Colonic mucosa (tissue), 4 donors: Measurements from ENCODE around the gene DHCR24. TPM values are rescaled to one million over a fixed set of nuclear protein-coding genes. Genes with fewer than 3 reads are reported as not detected.

Experiments used
- DNase-seq: peaks from one replicate; pipeline ENCODE4 v3.0.0-alpha.2; 2020
- H3K27ac ChIP-seq: fragments of 200-600 bp; one replicate; pipeline ENCODE4 v1.8.0; 2021
- H3K27me3 ChIP-seq: fragments of 200-600 bp; one replicate; pipeline ENCODE4 v1.8.0; 2021
- H3K36me3 ChIP-seq: fragments of 200-600 bp; one replicate; pipeline ENCODE4 v1.8.0; 2021
- H3K4me1 ChIP-seq: fragments of 200-600 bp; one replicate; pipeline ENCODE4 v1.8.0; 2021; ENCODE audit warnings: mild to moderate bottlenecking
- H3K4me3 ChIP-seq: fragments of 200-600 bp; one replicate; pipeline ENCODE4 v1.8.0; 2021
- H3K9ac ChIP-seq, 2 donors: one replicate each; pipeline ENCODE4 v1.7.0; 2013; ENCODE audit warnings: control low read depth in 2 of 2, low read depth in 2 of 2, low read length in 2 of 2
- H3K9me3 ChIP-seq: fragments of 200-600 bp; one replicate; pipeline ENCODE4 v1.8.0; 2021
- CTCF ChIP-seq: fragments of 200-600 bp; IDR thresholded peaks from one replicate; pipeline ENCODE4 v1.8.0; 2022; ENCODE audit warnings: antibody characterized with exemption, mild to moderate bottlenecking
- intact Hi-C: fragments of 100-400 bp; cut with DNase I; formaldehyde crosslinking; loops from one replicate; pipeline ENCODE4 v1.14.1; 2022
- total RNA-seq, 2 donors: library from RNA; stranded (reverse); fragmentation: NEBNext Ultra II Directional in 1 of 2; extraction: Animal tissue kit (Norgen Biotek cat#: 25700) in 1 of 2; gene quantifications; one replicate each; pipeline ENCODE4 v1.2.1, GENCODE V29; 2021
- donor health status: healthy.
- donor health status: DM: no; HTN: no; CAD: no.
- donor health status: DM: no; HTN: no; CAD: no.

Gene DHCR24
- total RNA-seq, 2 donors from 2014 or later, result 254 to 310 TPM

- no peak for DNase-seq
- intact Hi-C loops, result no loop called here
- Histone ChIP-seq H3K27ac (no peak overlapping the region), H3K9me3 (no peaks in the 10 kb centered on the region), H3K36me3 (no peaks in the 10 kb centered on the region), H3K27me3 (no peaks in the 10 kb centered on the region), H3K4me1 (no peaks in the 10 kb centered on the region), H3K4me3 (no peak overlapping the region), H3K9ac (no peak overlapping the region)
- TF ChIP-seq CTCF, result no peak
Measured at GRCh38 chr1:54836594-54836993, 50.4 kb downstream of the DHCR24 start.

GRCh38 chr1:54835970-54836369, 51.0 kb downstream of the DHCR24 start:
- TF ChIP-seq CTCF, result no peak
- no peak for DNase-seq
- Histone ChIP-seq H3K27me3 (no peaks in the 10 kb centered on the region), H3K9ac (no peak overlapping the region), H3K36me3 (no peaks in the 10 kb centered on the region), H3K4me3 (no peak overlapping the region), H3K4me1 (no peaks in the 10 kb centered on the region), H3K27ac (no peak overlapping the region), H3K9me3 (no peaks in the 10 kb centered on the region)
- intact Hi-C loops, result no loop called here

GRCh38 chr1:54835131-54835898, 51.7 kb downstream of the DHCR24 start:
- H3K36me3 ChIP-seq, result no peaks in the 10 kb centered on the region

GRCh38 chr1:54834007-54834541, 52.9 kb downstream of the DHCR24 start:
- Histone ChIP-seq H3K4me1 (no peaks in the 10 kb centered on the region), H3K36me3 (no peaks in the 10 kb centered on the region), H3K9me3 (no peaks in the 10 kb centered on the region), H3K9ac (no peak overlapping the region), H3K27me3 (no peaks in the 10 kb centered on the region), H3K4me3 (no peak overlapping the region), H3K27ac (no peak overlapping the region)
- intact Hi-C loops, result no loop called here
- no peak for TF ChIP-seq CTCF
- no peak for DNase-seq

More at GRCh38 chr1:54835131-54835898, 51.7 kb downstream of the DHCR24 start:
- H3K27me3 ChIP-seq, result no peaks in the 10 kb centered on the region
- H3K27ac ChIP-seq, result no peak overlapping the region
- no peak for TF ChIP-seq CTCF
- H3K4me3 ChIP-seq, result no peak overlapping the region
- no peak for DNase-seq
- H3K9me3 ChIP-seq, result no peaks in the 10 kb centered on the region
- intact Hi-C loops, result no loop called here
- no peak overlapping the region for H3K9ac ChIP-seq
- no peaks in the 10 kb centered on the region for H3K4me1 ChIP-seq

GRCh38 chr1:54833121-54833520, 53.9 kb downstream of the DHCR24 start:
- Histone ChIP-seq H3K9me3 (no peaks in the 10 kb centered on the region), H3K36me3 (no peaks in the 10 kb centered on the region), H3K27me3 (no peaks in the 10 kb centered on the region), H3K4me1 (no peaks in the 10 kb centered on the region), H3K27ac (no peak overlapping the region), H3K9ac (no peak overlapping the region), H3K4me3 (no peak overlapping the region)
- no peak for TF ChIP-seq CTCF
- no peak for DNase-seq
- intact Hi-C loops, result no loop called here
